Stimulated activated CD8-positive, alpha-beta memory T cell treated with anti-CD3 and anti-CD28 coated beads, Interleukin-15, amount 100 ng/mL, for 1 hour (primary cell): ENCODE measurements around the gene ECM2.
"Not testable (repeated sequence)": the region's sequence is repeated elsewhere in the genome, so short reads cannot be mapped to it uniquely, and the experiment has no call there.

Source experiments
- DNase-seq: peaks from one replicate; pipeline ENCODE4 v3.0.0-alpha.2; 2020; ENCODE audit warnings: low read depth

The ECM2 gene

GRCh38 chr9:92535940-92536850 is at the start of gene ECM2:
Gene ECM2, minus strand, starts transcription at chr9:92535990. Its CDS starts 13,124 bp downstream, at chr9:92522866.
- DNase-seq = no peak

DNA sequence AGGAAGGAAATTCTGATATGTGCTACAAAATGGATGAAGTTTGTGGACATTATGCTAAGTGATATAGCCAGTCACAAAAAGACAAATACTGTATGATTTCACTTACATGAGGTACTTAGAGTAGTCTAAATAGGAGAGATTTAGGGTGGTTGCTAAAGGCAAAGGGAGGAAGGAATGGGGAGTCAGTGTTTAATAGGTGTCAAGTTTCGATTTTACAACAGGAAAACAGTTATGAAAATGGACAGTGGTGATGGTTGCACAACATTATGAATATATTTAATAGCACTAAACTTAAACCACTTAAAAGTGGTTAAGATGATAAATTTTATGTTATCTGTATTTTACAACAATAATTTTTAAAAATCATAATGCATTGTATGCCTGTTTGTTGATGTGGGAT is 40.4 kb upstream of the ECM2 start:
- DNase-seq = no peak

DNA sequence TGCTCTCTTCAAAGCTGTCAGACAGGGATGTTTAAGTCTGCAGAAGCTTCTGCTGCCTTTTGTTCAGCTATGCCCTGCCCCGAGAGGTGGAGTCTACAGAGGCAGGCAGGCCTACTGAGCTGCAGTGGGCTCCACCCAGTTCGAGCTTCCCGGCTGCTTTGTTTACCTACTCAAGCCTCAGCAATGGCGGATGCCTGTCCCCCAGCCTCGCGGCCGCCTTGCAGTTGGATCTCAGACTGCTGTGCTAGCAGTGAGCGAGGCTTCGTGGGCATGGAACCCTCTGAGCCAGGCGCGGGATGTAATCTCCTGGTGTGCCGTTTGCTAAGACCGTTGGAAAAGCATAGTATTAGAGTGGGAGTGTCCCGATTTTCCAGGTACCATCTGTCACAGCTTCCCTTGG is 37.8 kb upstream of the ECM2 start:
- not testable (repeated sequence) for DNase-seq

DNA sequence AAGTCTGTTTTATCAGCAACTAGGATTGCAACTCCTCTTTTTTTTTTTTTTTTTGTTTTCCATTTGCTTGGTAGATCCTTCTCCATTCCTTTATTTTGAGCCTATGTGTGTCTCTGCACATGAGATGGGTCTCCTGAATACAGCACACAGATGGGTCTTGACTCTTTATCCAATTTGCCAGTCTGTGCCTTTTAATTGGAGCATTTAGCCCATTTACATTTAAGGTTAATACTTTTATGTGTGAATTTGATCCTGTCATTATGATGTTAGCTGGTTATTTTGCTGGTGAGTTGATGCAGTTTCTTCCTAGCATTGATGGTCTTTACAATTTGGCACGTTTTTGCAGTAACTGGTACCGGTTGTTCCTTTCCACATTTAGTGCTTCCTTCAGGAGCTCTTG is 36.1 kb upstream of the ECM2 start:
- not testable (repeated sequence) for DNase-seq

- DNase-seq = no peak
Observed at GRCh38 chr9:92564982-92565381, 29.2 kb upstream of the ECM2 start.

GRCh38 chr9:92564504-92564903 is 28.7 kb upstream of the ECM2 start:
- no peak for DNase-seq

GRCh38 chr9:92563116-92564100 is 27.6 kb upstream of the ECM2 start:
- no peak for DNase-seq

DNA sequence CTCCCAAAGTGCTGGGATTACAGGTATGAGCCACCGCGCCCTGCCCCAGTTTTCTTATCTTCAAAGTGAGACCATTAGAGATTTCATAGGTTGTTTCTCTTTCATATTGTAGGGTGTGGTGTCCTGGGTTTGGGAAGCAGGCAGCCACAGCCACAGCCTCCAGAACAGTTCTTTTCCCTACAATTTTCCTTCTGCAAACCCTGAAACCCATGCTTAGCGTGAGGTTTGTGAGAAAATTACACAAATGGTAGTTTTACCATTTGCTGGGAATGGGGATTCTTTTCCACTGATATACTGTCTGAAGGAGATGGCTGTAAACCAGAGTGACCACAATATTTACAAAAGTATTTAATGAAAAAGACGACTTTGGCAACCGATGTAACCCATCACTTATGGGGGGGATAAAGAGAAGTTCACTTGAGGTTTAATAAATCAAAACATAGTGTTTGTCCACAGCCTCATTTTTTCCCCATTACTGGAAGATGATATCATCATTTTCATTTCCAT is 26.7 kb upstream of the ECM2 start:
- DNase-seq = no peak

DNA sequence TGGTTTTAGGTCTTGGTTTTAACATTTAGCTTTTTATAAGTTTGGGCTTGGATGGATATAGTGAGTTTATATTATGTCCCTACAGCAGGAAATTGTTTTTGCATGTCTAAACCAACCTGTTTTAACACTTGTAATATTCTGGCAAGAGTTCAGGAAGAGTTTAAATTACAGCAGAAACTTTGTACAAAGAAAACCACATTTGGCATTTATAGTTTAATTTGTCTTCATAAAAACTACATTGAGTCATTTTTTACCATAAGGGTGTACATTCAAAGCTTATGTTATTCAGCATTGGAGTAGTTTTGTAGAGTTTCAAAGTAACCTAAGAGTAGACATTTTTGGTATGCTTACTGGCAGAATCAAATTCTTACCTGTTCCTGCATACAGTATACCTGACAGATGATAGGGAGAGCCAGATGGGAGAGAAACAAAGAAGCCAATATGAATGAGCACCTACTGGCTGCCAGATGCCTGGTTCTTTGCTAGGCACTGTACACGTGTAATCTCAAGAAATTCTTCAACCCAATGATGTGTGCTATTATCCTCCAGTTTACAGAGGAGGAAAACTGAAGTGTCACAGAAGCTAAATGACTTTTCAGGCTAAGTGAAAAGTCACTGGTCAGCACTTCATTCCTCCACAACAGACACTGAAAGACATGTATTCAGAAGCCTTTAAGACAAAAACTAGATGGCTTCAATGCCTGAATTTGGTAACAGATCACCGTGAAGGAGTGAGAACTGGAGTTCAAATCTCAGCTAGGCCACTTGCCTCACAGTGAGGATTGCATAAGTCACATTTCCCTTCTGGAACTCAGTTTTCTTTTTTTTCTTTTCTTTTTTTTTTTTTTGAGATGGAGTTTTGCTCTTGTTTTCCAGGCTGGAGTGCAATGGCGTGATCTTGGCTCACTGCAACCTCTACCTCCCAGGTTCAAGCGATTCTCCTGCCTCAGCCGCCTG is 25.9 kb upstream of the ECM2 start:
- no peak for DNase-seq

- no peak for DNase-seq
Observed at GRCh38 chr9:92558612-92559374, 23.0 kb upstream of the ECM2 start.

GRCh38 chr9:92550765-92551164 is 15.0 kb upstream of the ECM2 start:
- no peak for DNase-seq

GRCh38 chr9:92547356-92547755 is 11.6 kb upstream of the ECM2 start:
- DNase-seq = no peak

DNA sequence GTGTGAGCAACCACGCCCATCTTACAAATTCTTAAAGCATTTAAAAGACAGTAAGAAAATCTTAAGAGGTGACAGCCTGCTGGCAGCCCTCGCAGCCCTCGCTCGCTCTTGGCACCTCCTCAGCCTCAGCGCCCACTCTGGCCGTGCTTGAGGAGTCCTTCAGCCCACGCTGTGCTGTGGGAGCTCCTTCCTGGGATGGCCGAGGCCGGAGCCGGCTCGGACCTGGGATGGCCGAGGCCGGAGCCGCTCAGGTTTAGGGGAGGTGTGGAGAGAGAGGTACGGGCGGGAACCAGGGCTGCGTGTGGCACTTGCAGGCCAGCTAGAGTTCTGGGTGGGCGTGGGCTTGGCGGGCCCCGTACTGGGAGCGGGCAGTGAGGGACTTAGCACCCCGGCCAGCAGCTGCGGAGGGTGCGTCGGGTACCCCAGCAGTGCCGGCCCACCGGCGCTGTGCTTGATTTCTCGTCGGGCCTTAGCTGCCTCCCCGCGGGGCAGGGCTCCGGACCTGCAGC is 9.3 kb upstream of the ECM2 start:
- DNase-seq = no peak

DNA sequence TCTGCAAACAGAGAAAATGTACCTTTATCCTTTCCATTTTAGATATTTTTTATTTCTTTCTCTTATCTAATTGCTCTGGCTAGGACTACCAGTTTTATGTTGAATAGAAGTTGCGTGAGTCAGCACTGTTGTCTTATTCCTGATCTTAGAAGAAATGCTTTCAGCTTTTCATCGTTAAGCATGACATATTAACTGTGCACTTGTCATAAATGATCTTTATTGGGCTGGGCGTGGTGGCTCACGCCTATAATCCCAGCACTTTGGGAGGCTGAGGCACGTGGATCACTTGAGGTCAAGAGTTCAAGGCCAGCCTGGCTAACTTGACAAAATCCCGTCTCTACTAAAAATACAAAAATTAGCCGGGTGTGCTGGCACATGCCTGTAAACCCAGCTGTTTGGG is 8.2 kb upstream of the ECM2 start:
- DNase-seq = no peak

GRCh38 chr9:92538541-92538940 is 2.8 kb upstream of the ECM2 start:
- DNase-seq = no peak

DNA sequence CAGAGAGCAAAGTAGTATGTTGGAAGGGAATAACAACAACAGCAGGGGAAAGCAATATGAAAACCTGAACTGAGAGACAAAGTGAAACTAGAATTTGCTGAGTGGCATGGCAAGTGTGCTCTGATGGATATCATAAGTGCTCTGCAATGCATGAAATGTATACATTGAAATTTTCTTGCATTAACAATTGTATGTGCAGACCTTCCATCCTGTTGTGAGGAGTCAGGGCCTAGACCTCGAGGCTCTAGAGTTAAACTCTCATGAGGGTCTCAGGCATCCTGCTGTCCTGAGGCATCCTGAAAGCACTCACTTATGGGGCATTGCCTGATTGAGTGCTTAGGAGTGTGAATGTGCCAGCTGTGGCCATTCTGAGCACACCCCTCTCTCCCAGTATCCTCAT is 1.1 kb downstream of the ECM2 start:
- no peak for DNase-seq

DNA sequence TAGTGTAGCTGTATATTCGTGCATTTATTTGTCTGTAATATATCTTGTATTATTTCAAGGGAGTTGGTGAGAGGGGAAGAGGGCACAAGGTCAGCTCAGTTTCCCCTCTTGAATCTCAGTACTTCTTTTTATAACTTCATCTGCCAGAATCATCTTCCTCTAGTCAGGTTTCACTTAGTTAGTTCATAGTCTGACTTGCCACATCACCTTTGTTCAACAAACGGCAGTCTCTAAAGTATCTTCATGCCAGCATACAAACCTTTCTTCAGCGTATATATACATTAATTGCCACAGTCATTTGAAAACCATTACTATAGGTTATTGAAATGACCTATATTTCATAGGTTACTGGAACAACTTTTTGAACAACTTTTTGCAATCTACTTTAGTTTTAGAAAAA is 1.6 kb downstream of the ECM2 start:
- no peak for DNase-seq

GRCh38 chr9:92530893-92531292 is 4.9 kb downstream of the ECM2 start:
- no peak for DNase-seq

- no peak for DNase-seq
Observed at GRCh38 chr9:92529124-92529523, 6.7 kb downstream of the ECM2 start.

- DNase-seq = no peak
Observed at GRCh38 chr9:92528522-92528849, 7.3 kb downstream of the ECM2 start.
